ENCODE data around the gene UNC13C. TPM values are rescaled to one million over a fixed set of nuclear protein-coding genes. Genes with fewer than 3 reads are reported as not detected.
A peak's percentile ranks its signal among the peaks of the same experiment; 100 is the strongest.

Gene UNC13C
- total RNA-seq, 1 donor = 0.81 TPM

DNA sequence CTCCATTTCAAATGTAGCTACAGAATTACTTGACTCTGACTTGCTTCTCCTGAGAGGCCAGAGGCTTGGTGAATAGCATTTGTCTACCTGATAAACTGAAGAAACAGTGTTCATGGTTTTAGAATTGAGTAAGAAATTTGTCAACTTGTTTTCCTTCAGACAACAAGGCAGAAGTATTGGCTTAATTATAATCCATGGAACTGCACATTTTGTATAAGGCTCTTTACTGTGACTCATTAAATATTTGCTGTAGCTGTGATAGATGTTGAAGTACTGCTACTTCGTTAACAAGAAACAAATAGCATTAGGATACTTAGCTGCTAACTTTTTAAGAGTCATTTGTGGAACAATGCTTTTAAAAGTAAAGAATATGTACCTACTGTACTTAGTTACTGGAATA lies 4.6 kb downstream of the UNC13C start:
- no peak overlapping the region for H3K4me3 ChIP-seq (ENCODE audit: low read depth, low read length)
- DNase-seq (ENCODE audit: low read depth) = no peak
- TF ChIP-seq, protein P1, sequence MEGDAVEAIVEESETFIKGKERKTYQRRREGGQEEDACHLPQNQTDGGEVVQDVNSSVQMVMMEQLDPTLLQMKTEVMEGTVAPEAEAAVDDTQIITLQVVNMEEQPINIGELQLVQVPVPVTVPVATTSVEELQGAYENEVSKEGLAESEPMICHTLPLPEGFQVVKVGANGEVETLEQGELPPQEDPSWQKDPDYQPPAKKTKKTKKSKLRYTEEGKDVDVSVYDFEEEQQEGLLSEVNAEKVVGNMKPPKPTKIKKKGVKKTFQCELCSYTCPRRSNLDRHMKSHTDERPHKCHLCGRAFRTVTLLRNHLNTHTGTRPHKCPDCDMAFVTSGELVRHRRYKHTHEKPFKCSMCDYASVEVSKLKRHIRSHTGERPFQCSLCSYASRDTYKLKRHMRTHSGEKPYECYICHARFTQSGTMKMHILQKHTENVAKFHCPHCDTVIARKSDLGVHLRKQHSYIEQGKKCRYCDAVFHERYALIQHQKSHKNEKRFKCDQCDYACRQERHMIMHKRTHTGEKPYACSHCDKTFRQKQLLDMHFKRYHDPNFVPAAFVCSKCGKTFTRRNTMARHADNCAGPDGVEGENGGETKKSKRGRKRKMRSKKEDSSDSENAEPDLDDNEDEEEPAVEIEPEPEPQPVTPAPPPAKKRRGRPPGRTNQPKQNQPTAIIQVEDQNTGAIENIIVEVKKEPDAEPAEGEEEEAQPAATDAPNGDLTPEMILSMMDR (IDR thresholded peaks at IDR 0.05; ENCODE audit: insufficient read depth, low read length) = no peak

DNA sequence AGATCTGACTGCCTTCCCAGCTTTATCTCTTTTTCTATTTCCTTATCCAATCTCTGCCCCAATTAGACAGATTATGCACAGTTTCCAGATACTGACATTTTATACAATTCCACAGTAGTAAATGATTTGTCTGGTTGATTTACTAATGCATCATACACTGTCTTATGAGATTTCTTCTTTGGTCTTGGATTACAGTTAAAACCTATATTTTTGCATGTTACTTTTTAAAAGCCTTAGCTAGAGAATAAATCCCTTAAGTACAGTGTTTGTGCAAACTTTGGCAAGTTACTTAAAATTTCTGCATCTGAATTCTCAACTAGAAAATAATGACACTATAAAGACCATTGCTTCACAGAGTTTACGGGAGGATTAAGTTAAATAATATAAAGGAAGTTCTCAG lies 6.0 kb downstream of the UNC13C start:
- H3K4me3 ChIP-seq (ENCODE audit: low read depth, low read length) = no peak overlapping the region
- no peak for DNase-seq (ENCODE audit: low read depth)
- TF ChIP-seq, protein P1 (IDR thresholded peaks at IDR 0.05; ENCODE audit: insufficient read depth, low read length) = no peak

DNA sequence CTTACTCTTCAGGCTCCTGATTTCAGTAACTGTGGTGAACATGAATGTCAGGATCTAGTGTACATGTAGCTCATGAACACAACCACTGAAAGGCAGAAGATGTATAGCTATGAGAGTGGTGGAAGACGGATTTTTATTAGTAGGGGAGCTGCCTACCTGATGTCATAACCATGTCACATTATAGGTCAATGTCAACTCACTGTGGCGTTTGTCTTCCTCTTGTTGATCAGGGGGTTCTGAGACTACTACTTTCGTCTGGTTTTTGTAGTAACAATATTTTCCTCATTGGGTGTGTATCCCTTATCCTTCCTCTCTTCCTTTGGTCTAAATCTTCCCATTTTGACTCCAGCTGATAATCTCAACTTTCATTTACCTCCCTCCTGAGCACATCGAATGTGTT lies 7.3 kb downstream of the UNC13C start:
- no peak overlapping the region for H3K4me3 ChIP-seq (ENCODE audit: low read depth, low read length)
- TF ChIP-seq, protein P1 (IDR thresholded peaks at IDR 0.05; ENCODE audit: insufficient read depth, low read length) = no peak
- no peak for DNase-seq (ENCODE audit: low read depth)

DNA sequence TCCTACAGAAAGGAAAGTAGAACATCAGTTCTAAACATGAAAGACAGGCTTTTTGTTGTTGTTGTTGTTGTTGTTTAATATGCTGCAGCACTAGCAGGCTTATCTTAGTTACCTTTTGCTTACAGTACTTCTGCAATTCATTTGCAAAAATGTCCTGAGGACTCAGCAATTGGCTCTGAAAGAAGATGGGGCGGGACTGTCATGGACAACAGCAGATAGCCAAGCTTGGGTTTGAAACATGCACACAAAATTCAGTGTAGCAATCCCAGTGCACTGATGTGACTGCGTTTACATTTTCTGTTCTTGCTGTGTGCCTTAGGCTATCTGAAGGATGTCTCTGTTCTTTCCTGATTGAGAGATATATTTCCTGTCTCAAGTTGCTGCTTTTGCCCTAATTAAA lies 9.2 kb downstream of the UNC13C start:
- no peak for DNase-seq (ENCODE audit: low read depth)
- TF ChIP-seq, protein P1 (IDR thresholded peaks at IDR 0.05; ENCODE audit: insufficient read depth, low read length) = no peak
- H3K4me3 ChIP-seq (ENCODE audit: low read depth, low read length) = no peak overlapping the region

DNA sequence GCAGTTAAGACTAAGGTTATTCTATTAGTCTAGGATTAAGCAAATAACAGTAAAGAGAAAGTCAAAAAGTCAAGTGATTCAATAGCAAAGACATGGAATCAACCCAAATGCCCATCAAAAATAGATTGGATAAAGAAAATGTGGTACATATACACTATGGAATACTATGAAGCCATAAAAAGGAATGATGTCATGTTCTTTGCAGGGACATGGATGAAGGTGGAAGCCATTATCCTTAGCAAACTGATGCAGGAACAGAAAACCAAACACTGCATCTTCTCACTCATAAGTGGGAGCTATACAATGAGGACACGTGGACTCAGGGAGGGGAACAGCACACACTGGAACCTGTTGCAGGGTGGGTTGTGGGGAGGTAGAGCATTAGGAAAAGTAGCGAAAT lies 29.0 kb downstream of the UNC13C start:
- TF ChIP-seq, protein P1 (IDR thresholded peaks at IDR 0.05; ENCODE audit: insufficient read depth, low read length) = no peak
- DNase-seq (ENCODE audit: low read depth) = no peak
- no peak overlapping the region for H3K4me3 ChIP-seq (ENCODE audit: low read depth, low read length)

DNA sequence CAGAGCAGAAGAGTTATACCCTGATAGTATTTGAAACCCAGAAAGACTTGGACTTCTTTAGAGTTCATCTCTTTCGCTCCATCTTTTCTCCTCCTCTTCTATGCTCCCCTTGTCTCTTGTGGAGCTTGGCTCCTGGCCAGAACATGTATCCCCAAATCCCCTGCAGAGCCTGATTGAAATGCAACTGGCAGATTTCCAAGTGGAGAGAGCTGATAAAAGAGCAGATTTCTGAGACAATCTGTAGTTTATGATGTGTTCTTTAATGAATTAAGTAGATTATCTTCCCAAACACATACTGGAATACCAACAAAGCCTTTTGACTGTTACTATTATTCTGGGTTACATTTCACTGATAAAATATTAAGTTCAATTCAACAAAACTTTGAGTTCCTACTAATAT lies 33.4 kb downstream of the UNC13C start:
- TF ChIP-seq, protein P1 (IDR thresholded peaks at IDR 0.05; ENCODE audit: insufficient read depth, low read length) = no peak
- no peak overlapping the region for H3K4me3 ChIP-seq (ENCODE audit: low read depth, low read length)
- no peak for DNase-seq (ENCODE audit: low read depth)

DNA sequence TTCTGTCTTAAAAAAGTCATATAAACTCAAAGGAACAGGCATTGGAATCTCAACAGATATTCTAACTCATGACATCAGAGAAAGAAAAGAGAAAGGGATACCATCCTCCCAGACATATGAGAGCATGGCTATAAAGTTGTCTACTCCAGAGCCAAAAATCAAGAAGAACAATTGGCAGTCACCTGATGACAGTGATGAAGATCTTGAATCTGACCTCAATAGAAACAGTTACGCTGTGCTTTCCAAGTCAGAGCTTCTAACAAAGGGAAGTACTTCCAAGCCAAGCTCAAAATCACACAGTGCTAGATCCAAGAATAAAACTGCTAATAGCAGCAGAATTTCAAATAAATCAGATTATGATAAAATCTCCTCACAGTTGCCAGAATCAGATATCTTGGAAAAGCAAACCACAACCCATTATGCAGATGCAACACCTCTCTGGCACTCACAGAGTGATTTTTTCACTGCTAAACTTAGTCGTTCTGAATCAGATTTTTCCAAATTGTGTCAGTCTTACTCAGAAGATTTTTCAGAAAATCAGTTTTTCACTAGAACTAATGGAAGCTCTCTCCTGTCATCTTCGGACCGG lies 35.9 kb downstream of the UNC13C start:
- DNase-seq (ENCODE audit: low read depth) = peak; percentile 2
- no peak overlapping the region for H3K4me3 ChIP-seq (ENCODE audit: low read depth, low read length)
- TF ChIP-seq, protein P1 (IDR thresholded peaks at IDR 0.05; ENCODE audit: insufficient read depth, low read length) = no peak
